Astrocyte (in vitro differentiated cells and primary cell): ENCODE results near the gene MSH5. TPM values are rescaled to one million over a fixed set of nuclear protein-coding genes. Genes with fewer than 3 reads are reported as not detected.

ENCODE experiments used
- DNase-seq: peaks from one replicate; pipeline ENCODE4 v3.0.0-alpha.2; 2010; ENCODE audit warnings: low read depth
- FAIRE-seq: peaks from 2 replicates; lab custom pipeline; 2011; peaks lifted over from hg19 to GRCh38; lab: Jason Lieb, UNC
- H2AFZ ChIP-seq: 2 replicates; pipeline ENCODE4 v1.6.0; 2012; ENCODE audit warnings: low read depth, low read length, inconsistent platforms
- H3K27ac ChIP-seq: 2 replicates; pipeline ENCODE4 v1.5.1; 2011; ENCODE audit warnings: low read depth, low read length, inconsistent platforms
- H3K27me3 ChIP-seq: 2 replicates; pipeline ENCODE4 v1.6.0; 2011; ENCODE audit warnings: low read length, inconsistent platforms; ENCODE audit not compliant: insufficient read depth
- H3K36me3 ChIP-seq: 2 replicates; pipeline ENCODE4 v1.5.1; 2011; ENCODE audit warnings: low read length, inconsistent platforms; ENCODE audit not compliant: insufficient read depth
- H3K4me1 ChIP-seq: 2 replicates; pipeline ENCODE4 v1.5.1; 2011; ENCODE audit warnings: low read length, inconsistent platforms; ENCODE audit not compliant: insufficient read depth
- H3K4me2 ChIP-seq: 2 replicates; pipeline ENCODE4 v1.6.0; 2012; ENCODE audit warnings: low read length, inconsistent platforms
- H3K4me3 ChIP-seq: 2 replicates; pipeline ENCODE4 v1.5.1; 2011; ENCODE audit warnings: low read depth, mild to moderate bottlenecking, low read length, inconsistent platforms; ENCODE audit not compliant: insufficient read depth
- H3K79me2 ChIP-seq: 2 replicates; pipeline ENCODE4 v1.6.0; 2012; ENCODE audit warnings: mild to moderate bottlenecking, low read length, inconsistent platforms; ENCODE audit not compliant: insufficient read depth
- H3K9ac ChIP-seq: 2 replicates; pipeline ENCODE4 v1.6.0; 2012; ENCODE audit warnings: mild to moderate bottlenecking, low read length, inconsistent platforms
- H3K9me3 ChIP-seq: 2 replicates; pipeline ENCODE4 v1.5.1; 2012; ENCODE audit warnings: low read depth, mild to moderate bottlenecking, low read length, inconsistent platforms; ENCODE audit not compliant: insufficient read depth
- H4K20me1 ChIP-seq: 2 replicates; pipeline ENCODE4 v1.6.0; 2012; ENCODE audit warnings: low read length, inconsistent platforms; ENCODE audit not compliant: insufficient read depth
- H3K27ac Mint-ChIP-seq: one replicate; pipeline ENCODE4 v1.8.0; 2021; ENCODE audit warnings: mild to moderate bottlenecking, mixed read lengths; ENCODE audit not compliant: unreplicated experiment
- H3K27me3 Mint-ChIP-seq: one replicate; pipeline ENCODE4 v1.8.0; 2021; ENCODE audit warnings: low read depth, mixed read lengths; ENCODE audit not compliant: unreplicated experiment
- H3K36me3 Mint-ChIP-seq: one replicate; pipeline ENCODE4 v1.8.0; 2021; ENCODE audit warnings: low read depth, mixed read lengths; ENCODE audit not compliant: unreplicated experiment
- H3K4me1 Mint-ChIP-seq: one replicate; pipeline ENCODE4 v1.8.0; 2021; ENCODE audit warnings: low read depth, mixed read lengths; ENCODE audit not compliant: unreplicated experiment
- H3K4me3 Mint-ChIP-seq: one replicate; pipeline ENCODE4 v1.8.0; 2021; ENCODE audit warnings: mild to moderate bottlenecking, moderate library complexity, mixed read lengths; ENCODE audit not compliant: unreplicated experiment
- H3K9me3 Mint-ChIP-seq: one replicate; pipeline ENCODE4 v1.8.0; 2021; ENCODE audit warnings: mild to moderate bottlenecking, mixed read lengths; ENCODE audit not compliant: unreplicated experiment
- CTCF ChIP-seq: IDR thresholded peaks from 2 replicates; pipeline ENCODE4 v1.5.1; 2011; ENCODE audit warnings: low read depth, mild to moderate bottlenecking, inconsistent platforms, low read length, moderate library complexity; ENCODE audit not compliant: insufficient read depth
- EZH2 ChIP-seq: IDR thresholded peaks from 2 replicates; pipeline ENCODE4 v1.6.1; 2012; ENCODE audit warnings: mild to moderate bottlenecking, low read length, inconsistent platforms; ENCODE audit not compliant: insufficient read depth
- total RNA-seq: library from RNA; stranded (reverse); gene quantifications from 2 replicates; pipeline ENCODE4 v1.2.1, GENCODE V29; 2021

Gene MSH5
- total RNA-seq, 1 donor from 2014 or later: 6.8 TPM

- no peaks in the 10 kb centered on the region for H3K9me3 Mint-ChIP-seq
- H3K27me3 ChIP-seq: no peaks in the 10 kb centered on the region
- H3K27ac Mint-ChIP-seq: peak overlapping the region; percentile 99
- peak overlapping the region; percentile 99 for H3K4me3 Mint-ChIP-seq
- peak overlapping the region; percentile 81 for H3K27ac ChIP-seq
- H3K4me3 ChIP-seq: peak overlapping the region; percentile 88
- peaks cover 49% of the 10 kb centered on the region for H3K4me1 ChIP-seq
- peaks cover 44% of the 10 kb centered on the region for H4K20me1 ChIP-seq
- no peaks in the 10 kb centered on the region for H3K9me3 ChIP-seq
- peaks cover 32% of the 10 kb centered on the region for H3K36me3 ChIP-seq
- peak; percentile 55 for DNase-seq
- no peaks in the 10 kb centered on the region for H3K27me3 Mint-ChIP-seq
- peaks cover 16% of the 10 kb centered on the region for H3K36me3 Mint-ChIP-seq
- peak overlapping the region; percentile 93 for H3K4me2 ChIP-seq
- FAIRE-seq: no peak
- TF ChIP-seq CTCF (no peak), EZH2 (no peak)
- H3K9ac ChIP-seq: peak overlapping the region; percentile 90
- H3K79me2 ChIP-seq: peaks cover 46% of the 10 kb centered on the region
- H3K4me1 Mint-ChIP-seq: peaks cover 51% of the 10 kb centered on the region
- H2AFZ ChIP-seq: no peak overlapping the region
Measured at GRCh38 chr6:31734821-31735406, 4.9 kb upstream of the MSH5 start.

- peaks cover 38% of the 10 kb centered on the region for H4K20me1 ChIP-seq
- H3K4me2 ChIP-seq: peak within 1 kb of the TSS; percentile 93
- peaks cover 51% of the 10 kb centered on the region for H3K79me2 ChIP-seq
- H3K9me3 ChIP-seq: no peaks in the 10 kb centered on the region
- H3K9ac ChIP-seq: peak within 1 kb of the TSS; percentile 90
- no peak for TF ChIP-seq CTCF
- no peak for TF ChIP-seq EZH2
- Mint-ChIP-seq H3K4me3 (peak within 1 kb of the TSS; percentile 99), H3K9me3 (no peaks in the 10 kb centered on the region), H3K27me3 (no peaks in the 10 kb centered on the region), H3K36me3 (peaks cover 16% of the 10 kb centered on the region), H3K4me1 (peaks cover 42% of the 10 kb centered on the region), H3K27ac (peak within 1 kb of the TSS; percentile 99)
- H3K27me3 ChIP-seq: no peaks in the 10 kb centered on the region
- peak within 1 kb of the TSS; percentile 49 for H2AFZ ChIP-seq
- peak within 1 kb of the TSS; percentile 88 for H3K4me3 ChIP-seq
- DNase-seq (peak; percentile 59), FAIRE-seq (no peak)
- peak within 1 kb of the TSS; percentile 81 for H3K27ac ChIP-seq
- H3K4me1 ChIP-seq: peaks cover 42% of the 10 kb centered on the region
- peaks cover 27% of the 10 kb centered on the region for H3K36me3 ChIP-seq
Measured at GRCh38 chr6:31736021-31736767, 3.6 kb upstream of the MSH5 start, which contains the start of gene CLIC1. TSS of gene CLIC1 (minus strand) at chr6:31736530. CDS start at chr6:31736300, 230 bp downstream.
